ENCODE measurements around the gene ULK1. TPM values are rescaled to one million over a fixed set of nuclear protein-coding genes. Genes with fewer than 3 reads are reported as not detected.

ULK1 gene
- total RNA-seq, 1 donor from 2014 or later, result 7.8 TPM

DNA sequence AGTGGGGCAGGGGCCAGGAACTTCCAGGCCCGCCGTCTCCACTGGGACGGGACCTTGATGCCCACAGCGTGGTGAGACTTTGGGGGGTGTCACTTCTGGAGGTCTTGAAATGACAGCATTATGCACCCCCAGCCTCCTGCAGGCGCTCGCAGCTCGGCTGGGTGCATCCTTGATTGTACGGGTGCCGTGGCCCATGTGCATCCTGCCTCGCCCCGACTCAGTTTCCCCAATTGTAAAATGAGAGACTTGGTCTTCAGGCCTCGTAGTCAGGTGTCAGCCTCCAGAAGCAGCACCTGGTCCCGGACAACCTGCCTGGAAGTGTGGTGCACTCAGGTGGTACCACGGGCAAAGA lies 25.7 kb downstream of the ULK1 start:
- DNase-seq, result no peak

DNA sequence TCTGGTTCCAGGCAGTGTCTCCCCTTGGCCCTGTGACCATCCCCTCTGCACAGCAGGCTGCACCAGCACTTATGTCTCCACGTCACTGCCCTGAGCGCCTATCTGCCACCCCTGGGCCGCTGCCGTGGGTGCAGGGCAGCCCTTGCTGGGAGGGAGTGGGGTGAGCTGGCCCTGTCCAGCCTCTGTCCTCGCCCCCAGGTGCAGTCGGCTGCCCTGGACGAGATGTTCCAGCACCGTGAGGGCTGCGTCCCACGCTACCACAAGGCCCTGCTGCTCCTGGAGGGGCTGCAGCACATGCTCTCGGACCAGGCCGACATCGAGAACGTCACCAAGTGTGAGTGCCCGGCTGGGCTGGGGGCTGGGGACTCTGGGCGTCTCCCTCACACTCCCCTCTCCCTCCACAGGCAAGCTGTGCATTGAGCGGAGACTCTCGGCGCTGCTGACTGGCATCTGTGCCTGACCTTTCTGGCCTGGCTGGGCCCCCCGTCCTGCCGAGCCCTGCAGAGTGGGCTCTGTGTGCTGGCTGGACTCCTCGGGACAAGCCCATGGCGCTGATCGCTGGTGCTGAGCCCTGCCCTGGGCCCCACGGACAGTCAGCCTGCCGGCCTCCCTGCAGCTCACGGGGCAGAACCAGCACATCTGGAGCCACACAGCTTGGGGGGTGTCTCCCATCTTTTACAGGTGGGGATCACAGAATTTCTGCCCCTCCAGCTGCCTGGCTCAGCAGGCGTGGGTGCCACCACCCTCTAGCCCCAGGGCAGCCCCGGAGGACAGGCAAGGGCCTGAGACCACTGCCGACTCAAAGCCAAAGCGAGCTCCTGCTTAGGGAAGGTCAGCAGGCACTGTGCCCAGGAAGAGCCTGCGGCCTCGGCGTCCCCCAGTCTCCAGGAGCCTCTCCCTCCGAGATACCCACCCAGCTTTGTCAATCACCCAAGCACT lies 26.7 kb downstream of the ULK1 start:
- no peak for DNase-seq

DNA sequence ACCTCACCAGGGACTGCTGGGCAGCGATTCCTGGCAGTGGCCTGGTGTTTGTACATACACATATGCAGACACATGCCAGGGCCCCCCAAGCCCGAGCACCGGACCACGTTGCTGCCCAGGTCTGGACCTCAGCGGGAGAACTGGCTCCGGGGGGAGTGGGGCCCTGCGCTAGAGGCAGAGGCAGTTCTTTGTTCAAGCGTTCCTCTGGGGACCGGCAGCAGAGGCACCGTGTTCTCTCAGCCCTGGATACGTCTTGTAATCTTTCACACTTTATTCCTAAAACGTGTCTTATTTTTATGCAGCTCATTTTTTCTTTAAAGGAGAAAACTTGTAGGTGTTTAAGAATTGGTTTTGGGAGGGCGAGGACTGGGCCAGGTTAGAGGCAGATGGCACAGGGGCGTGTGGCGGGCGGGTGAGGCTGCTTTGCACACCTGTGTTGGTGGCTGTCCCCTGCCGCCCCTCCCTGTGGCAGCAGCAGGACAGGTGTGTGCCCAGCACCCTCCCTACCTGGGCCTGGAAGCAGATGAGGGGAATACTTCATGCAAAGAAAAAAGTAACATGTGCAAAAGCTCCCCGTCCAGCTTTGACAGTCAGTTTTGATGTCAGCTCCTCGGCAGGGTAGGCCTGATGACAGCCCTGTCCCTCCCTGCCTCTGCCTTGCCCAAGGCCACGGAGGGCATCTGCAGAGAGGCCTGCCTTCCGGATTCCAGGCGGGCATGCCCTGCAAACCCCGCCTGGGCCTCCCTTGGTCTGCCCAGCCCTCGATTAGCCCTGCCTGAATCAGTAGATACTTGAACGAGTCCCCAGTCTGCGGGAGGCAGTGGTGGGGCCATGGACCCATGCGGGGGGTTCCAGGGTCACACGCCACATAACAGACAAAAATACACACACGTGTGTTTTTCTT lies 27.7 kb downstream of the ULK1 start:
- DNase-seq, result no peak

DNA sequence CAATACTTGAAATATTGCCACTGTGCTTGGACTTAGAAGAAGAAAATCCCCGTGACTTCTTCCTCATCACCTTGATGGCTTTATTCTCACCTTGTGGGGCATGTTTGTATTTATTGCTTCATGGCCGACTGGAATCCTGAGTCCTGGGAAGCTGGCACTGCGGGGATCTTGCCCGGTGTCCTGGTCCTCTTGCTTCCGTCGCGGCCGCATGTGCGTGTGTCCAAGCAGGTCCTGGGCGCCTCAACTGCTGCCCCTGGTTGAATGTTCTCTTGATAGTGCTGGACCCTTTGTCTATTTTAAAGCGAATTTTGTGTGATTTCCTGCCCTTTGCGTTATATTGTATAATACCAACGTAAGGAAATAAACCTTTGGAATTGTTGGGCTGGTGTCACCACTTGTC lies 28.4 kb downstream of the ULK1 start:
- no peak for DNase-seq

DNA sequence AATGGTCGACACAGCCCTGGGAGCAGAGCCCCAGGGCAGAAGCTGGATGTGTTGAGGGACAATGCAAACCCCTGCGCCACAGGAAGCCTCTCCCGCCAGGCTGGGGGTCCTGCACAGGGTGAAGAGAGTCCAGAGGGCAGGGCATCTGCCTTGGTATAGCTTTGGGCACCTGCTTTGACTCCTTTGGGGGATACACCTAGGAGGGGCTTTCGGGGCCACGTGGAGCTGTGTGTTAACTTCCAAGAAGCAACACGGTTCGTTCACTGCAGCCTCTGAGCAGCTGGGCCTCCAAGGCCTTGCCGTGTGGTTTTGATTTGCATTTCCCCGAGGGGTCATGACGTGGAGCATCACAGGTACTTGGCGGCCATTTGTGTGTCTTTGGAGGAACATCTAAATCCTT lies 28.8 kb downstream of the ULK1 start:
- no peak for DNase-seq

DNA sequence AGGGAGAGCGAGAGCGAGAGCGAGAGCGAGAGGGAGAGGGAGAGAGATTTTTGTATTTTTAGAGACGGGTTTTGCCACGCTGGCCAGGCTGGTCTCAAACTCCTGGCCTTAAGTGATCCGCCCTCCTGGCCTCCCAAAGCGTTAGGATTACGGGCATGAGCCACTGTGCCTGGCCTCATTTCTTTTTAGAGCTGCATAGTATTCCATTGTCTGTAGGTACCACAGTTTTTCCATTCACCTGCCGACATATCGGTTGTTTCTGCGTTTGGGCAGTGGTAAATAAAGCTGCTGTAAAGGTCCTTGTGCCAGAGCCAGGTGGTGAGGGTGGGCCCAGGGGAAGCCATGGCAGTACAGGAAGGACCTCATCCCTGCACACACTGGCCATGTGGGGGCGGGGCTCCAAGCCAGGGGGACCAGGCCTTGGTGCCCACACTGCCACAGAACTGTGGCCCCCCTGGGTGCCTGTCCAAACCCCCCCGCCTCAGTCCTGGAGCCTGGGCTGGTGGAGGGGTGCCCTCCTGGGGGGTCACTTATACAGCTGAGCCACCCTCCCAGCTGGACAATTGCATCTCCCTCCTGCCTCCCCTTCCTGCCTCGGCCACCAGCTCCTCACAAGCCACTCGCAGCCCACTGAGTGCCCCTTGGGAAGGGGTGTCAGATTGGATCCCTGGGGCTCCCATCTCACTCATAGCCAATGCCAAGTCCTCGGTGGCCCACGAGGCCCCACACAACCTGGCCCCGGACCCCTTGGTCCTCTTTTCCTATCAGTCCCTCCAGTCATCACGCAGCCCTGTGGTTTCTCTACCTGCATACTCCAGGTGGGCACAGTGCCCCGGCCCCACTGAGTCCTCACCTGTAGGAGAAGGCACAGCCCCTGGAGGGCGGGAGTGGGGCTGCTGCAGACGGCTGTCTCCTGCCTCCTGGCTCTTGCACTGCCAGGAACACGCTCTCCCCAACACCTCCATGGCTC lies 33.0 kb downstream of the ULK1 start:
- no peak for DNase-seq

DNA sequence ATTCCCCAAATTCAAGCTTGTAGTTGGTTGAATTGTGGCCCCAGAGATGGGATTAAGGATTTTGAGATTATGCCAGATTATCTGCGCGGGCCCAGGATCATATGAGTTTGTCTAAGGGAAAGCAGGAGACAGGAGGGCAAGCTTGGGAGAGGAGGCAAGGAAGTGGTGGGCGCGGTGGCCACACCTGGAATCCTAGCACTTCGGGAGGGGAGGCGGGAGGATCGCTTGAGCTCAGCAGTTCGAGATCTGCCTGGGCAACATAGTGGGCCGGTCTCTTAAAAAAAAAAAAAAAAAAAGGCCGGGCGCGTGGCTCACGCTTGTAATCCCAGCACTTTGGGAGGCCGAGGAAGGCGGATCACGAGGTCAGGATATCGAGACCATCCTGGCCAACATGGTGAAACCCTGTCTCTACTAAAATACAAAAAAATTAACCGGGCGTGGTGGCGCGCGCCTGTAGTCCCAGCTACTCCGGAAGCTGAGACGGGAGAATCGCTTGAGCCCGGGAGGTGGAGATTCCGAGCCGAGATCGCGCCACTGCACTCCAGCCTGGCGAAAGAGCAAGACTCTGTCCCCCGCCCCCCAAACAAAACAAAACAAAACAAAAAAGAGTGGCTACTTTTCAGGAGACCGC lies 33.8 kb downstream of the ULK1 start:
- no peak for DNase-seq

DNA sequence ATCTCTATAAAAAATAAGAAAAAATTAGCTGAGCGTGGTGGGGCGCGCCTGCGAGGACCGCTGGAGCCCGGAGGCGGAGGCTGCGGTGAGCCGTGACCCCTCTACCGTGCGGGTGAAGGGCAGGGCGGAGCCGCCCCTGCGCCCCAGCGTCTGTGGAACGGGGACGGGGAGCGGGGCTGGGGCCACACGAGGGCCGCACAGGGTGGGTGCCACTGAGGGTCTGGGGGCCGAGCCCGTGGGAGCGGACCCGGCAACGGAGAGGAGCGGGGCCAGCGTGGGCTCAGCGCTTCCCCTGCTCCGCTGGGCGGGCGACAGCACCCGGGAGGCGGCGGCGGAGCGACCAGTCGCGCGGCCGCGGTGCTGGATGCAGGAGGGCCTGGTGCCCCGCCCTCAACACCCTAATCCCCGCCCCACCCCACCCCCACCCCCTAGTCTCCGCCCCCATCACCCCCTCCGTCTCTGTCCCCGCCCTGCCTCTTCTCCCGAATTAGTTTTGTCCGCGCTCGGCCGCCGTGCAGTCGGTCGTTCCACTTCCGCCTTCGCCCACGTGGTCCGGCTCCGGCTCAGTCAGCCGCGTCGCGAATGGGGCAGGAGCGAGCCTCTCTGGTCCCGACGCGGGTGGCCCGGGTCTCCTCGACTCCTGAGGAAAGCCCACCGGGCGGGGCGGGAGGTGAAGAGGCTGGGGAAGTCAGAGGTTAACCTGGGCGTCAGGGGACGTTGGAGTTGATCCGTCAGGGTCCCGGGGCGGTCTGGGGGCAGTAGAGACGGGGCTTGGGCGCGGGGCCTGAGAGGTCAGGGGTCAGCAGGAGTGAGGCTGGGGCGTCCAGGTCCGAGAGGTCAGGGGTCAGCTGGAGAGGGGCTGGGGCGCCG lies 34.5 kb downstream of the ULK1 start, which contains the start of gene PUS1:
Gene PUS1 (plus strand): TSS at position 566 of the 870 bp plus-strand sequence. CDS start 447 bp downstream, outside the sequence.
- DNase-seq, result peak; percentile 92

DNA sequence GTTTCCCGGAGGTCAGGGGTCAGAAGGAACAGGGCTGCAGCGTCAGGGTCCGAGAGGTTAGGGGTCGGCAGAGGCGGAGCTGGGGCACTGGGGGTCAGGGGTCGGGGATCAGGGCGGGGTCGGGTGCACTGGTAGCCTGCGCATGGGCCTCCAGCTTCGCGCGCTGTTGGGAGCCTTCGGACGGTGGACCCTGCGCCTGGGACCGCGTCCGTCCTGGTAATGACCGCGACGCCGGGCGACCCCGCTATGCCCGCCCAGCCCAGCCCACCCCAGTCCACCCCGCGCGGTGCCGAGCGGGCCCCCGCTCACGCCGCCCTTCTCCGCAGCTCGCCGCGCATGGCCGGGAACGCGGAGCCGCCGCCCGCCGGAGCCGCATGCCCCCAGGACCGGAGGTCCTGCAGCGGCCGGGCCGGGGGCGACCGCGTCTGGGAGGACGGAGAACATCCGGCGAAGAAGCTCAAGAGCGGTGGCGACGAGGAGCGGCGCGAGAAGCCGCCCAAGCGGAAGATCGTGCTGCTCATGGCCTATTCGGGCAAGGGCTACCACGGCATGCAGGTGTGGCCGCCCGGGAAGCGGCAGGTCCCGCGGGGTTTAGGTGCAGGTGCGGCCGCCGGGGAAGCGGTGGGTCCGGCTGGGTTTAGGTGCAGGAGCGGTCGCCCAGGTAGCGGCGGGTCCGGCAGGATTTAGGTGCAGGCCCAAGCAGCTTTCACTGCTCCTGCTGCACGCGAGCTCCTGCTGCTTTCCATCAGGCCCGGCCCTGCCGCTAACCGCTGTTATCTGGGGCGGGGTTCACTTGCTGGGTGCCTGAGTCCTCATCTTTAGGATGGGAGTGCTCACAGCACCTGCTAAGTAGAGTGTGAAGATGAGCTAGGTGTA lies 35.4 kb downstream of the ULK1 start:
- DNase-seq, result no peak

DNA sequence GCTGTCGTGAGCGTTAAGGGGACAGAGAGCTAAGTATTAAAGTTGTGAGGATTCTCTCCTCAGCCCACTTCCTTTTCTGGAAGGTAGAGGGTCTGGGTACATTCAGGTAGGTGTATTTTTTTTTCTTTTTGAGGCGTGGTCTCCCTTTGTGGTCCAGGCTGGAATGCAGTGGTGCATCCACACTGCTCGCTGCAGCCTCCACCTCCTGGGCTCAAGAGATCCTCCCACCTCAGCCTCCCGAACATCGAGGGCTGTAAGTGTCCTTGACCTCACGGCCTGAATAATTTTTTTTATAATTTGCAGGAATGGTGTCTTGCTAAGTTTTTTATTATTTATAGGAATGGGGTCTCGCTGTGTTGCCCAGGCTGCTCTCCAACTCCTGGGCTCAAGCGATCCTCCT lies 36.1 kb downstream of the ULK1 start:
- no peak for DNase-seq

DNA sequence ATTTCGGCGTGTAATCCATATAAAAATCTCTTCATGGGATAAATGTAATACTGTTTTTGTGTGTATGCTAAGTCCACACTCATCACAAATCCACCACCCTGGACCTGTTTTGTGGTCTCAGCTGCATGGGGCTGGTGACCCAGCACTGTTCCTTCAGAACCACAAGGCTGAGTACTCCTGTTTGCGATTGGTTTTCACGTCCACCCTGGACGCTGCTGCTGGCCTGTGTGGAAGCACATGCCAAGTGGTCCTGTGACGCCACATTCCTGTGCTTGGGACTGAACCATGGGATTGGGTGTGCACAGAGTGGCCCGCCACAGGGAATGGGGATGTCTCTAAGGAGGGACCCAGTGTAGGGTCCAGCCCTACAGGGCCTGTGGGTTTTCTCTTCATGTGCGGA lies 39.0 kb downstream of the ULK1 start:
- no peak for DNase-seq

DNA sequence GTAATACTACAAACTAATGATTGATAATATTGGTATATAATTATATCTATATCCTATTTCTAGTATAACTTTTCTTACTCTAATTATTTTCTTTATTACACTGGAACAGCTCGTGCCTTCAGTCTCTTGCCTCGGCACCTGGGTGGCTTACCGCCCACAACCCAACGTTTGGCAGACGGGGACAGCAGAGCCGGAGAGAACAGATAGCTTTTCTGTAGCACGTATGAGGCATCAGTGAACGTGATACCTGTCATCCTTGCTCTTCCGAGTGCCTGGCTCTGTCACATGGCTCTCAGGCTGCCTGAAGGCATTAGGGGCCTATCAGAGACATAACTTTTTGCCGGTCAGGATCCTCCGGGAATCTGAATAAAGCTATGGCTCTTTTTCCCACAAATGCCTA lies 40.1 kb downstream of the ULK1 start:
- DNase-seq, result no peak

DNA sequence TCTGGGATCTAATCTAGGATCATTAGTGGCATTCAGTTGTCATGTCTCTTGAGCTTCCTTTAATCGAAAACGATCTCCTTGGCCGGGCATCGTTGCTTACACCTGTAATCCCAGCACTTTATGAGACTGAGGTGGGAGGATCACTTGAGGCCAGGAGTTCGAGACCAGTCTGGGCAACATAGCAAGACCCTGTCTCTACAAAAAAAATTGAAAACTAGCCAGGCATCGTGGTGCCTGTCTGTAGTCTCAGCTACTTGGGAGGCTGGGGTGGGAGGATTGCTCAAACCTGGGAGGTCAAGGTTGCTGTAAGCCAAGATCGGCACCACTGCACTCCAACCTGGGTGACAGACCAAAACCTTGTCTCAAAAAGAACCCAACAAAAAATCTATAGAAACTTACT lies 43.7 kb downstream of the ULK1 start:
- DNase-seq, result no peak

DNA sequence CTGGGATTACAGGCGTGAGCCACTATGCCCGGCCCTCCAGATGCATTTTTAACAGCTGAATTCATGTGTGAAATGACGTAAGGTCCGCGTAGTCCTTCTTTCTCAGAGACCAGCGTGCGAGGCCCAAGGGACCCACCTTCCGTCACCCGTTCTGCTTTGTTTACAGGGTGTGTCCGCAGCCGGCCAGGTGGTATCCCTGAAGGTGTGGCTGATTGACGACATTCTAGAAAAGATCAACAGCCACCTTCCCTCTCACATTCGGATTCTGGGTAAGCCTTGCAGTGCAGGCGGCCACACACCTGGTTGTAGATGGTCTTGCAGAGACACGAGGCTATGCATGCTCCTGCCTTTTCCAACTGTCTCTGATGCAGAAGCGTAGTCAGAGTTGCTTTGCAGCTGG lies 44.6 kb downstream of the ULK1 start:
- no peak for DNase-seq

DNA sequence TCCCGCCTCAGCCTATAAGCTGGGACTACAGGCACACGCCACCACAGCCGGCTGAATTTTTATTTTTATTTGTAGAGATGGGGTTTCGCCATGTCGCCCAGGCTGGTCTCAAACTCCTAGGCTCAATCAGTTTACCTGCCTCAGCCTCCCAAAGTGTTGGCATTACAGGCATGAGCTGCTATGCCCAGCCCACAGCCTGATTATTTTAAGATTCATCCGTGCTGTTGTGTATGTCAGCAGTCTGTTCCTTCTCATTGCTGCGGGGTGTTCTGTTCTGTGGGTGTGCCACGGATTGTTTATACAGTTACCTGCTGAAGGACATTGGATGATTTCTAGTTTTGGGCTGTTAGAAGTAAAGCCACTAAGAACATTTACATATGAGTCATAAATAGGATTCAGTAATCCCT lies 45.7 kb downstream of the ULK1 start:
- peak; percentile 26 for DNase-seq

DNA sequence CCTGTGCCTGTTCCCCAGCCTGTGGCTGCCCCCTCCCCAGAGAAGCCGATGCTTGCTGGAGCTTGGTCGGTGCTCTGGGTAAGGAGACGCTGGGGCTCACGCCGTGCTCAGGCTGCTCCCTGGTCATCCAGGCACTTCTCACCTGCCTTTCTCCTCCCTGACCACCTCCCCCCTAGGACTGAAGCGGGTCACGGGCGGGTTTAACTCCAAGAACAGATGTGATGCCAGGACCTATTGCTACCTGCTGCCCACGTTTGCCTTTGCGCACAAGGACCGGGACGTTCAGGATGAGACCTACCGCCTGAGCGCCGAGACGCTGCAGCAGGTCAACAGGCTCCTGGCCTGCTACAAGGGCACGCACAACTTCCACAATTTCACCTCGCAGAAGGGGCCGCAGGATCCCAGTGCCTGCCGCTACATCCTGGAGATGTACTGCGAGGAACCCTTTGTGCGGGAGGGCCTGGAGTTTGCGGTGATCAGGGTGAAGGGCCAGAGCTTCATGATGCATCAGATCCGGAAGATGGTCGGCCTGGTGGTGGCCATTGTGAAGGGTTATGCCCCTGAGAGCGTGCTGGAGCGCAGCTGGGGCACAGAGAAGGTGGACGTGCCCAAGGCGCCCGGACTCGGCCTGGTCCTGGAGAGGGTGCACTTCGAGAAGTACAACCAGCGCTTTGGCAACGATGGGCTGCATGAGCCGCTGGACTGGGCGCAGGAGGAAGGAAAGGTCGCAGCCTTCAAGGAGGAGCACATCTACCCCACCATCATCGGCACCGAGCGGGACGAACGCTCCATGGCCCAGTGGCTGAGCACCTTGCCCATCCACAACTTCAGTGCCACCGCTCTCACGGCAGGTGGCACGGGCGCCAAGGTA lies 46.9 kb downstream of the ULK1 start:
- DNase-seq, result no peak

DNA sequence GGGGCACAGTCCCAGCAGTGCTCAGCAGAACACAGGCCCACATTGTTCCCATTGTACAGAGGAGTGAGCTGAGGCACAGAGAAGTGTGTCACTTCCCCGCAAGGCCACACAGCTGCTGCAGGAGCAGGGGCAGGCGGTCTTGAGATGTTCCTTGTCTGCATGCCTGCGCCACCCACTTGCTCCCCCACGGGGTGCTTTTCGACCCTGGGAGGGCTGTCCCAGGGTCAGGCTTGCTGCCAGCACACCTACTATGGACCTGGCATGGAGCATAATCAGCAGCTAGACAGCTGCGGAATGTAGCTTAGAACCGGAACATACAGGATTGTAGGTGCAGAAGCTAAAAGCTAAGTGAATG lies 47.5 kb downstream of the ULK1 start:
- no peak for DNase-seq

DNA sequence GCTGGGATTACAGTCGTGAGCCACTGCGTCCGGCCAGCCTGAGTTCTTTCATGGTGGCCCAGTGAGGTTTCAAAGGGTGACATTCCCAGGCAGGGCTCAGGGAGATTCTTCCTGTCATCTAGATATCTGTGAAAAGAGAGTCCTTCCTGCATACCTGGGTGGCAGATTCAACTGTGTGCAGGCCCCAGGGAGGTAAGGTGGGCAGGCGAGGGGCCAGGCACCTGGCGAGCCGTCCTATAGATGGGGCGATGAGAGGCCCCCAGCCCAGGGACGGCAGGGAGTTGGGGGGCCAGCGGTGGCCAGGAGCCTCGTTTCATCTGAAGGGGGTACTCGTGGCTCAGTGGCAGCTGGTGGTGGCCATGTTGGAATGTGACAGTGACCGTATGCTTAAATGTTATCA lies 48.2 kb downstream of the ULK1 start:
- no peak for DNase-seq

DNA sequence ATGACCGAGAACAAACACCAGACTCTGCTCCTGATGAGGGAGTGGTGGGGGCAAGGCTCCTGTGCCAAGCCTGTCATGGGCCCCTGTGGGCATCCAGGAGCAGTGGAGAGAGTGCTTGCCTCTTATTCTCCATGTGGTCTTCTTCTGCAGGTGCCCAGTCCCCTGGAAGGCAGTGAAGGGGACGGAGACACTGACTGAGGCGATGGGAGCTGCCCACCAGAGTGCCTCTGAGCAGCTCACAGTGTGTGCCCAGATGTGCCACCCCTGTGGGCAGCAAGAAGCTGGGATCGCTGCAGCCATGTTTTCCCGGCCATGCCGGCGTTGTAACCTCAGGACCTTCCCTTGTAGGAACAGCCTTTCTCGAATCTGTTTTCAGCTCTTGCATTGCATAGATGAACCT lies 49.0 kb downstream of the ULK1 start:
- no peak for DNase-seq

Data from occipital lobe (tissue), 2 donors.